GM18508 (cell line): ENCODE data around the gene CAMK2D.

ENCODE experiments used
- ATAC-seq: cut with Tn5 transposase; IDR thresholded peaks from one replicate; pipeline ENCODE4 v1.9.1; 2021; ENCODE audit warnings: moderate number of reproducible peaks; ENCODE audit not compliant: insufficient read depth, unreplicated experiment

CAMK2D gene

DNA sequence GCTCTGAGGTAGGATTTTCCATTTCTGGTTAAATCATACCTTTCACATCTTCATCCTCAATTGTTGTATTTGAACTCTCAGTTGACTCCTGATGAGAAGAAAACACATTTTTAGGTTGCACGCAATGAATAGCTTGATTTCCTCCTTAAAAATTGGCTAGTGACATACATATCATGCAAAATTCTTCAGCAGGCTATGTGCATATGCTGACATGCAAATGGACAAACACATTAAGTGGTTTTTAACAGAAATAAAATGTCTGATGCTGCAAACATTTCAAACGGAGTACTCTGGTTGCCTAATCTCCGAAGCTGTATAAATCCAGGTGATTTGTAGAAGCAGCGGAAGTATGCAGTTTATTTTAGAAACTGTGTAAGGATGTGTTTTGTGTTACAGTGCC is 261.1 kb downstream of the CAMK2D start:
- no peak for ATAC-seq

DNA sequence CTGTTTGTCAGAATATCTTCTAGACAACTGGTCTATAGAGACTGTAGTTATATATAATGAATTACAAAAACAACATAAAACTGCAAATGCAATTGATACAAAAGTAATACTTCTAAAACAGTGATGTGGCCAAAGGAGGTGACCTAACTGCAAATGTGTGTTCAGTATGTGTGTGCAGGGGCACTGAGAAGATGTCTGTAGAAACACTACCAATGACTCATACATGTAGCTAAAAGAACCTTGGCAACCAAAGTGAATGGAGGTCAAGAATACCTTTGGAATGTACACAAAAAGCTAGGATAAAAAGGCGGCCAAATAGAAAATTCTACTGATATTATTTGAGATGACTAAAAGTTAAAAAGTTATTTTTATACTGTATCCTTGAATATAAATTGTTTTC is 261.8 kb downstream of the CAMK2D start:
- no peak for ATAC-seq

- ATAC-seq: no peak
Measured at GRCh38 chr4:113499166-113499565, 262.4 kb downstream of the CAMK2D start.

DNA sequence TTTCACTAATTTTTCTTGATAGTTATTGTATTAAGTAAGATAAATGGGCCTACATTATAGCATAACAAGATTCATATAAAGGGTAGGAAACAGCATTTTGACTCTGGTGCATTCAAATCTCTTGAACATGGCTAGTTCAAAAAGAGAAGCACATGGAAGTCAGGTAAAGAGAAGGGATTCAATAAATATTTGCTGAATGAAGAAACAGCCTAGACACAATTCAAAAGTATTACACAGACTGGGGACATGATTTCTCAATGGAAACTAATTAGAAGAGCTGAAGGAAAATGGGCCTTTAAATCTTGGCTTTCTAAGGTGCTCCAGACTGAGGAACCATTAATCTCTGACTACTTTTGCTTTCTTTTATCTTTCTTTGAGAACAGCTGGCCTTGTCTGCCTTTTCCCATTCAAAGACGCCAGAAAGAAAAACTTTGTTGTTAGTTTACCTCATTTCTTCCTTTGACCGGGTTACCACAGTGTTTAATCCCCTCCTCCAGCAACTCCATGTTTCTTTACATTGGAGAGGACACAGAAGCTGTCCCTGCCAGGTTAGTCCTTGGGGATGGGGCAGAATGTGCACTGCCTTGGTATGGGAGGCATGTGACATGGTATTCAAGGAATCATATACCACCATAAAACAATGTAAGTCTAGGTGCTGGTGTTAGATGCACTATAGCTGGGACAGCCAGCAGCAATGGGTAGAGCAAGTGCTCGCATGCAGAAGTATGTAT is 264.2 kb downstream of the CAMK2D start:
- ATAC-seq: no peak

- no peak for ATAC-seq
Measured at GRCh38 chr4:113496698-113497097, 264.8 kb downstream of the CAMK2D start.

DNA sequence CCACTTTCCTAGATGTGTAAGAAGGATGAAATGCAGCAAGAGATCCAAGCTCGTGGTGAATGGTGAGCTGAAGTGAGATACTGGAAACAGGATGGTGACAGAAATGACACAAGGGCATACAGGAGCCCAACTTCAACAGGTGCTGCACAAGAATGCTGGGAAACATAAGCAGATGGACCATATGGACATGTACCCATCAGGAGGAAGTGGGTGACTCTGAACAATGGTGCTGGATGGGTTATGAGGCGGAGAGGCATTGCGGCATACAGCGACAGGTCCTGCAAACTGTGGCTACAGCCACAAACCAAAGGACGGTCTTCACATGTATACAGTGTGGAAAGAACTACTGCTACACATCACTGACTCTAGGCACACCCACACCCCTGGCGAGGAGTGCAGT is 265.7 kb downstream of the CAMK2D start:
- ATAC-seq: no peak

GRCh38 chr4:113483131-113483530 is 278.4 kb downstream of the CAMK2D start:
- no peak for ATAC-seq

- ATAC-seq: no peak
Measured at GRCh38 chr4:113482325-113482724, 279.2 kb downstream of the CAMK2D start.

- ATAC-seq: no peak
Measured at GRCh38 chr4:113481820-113482219, 279.7 kb downstream of the CAMK2D start.

DNA sequence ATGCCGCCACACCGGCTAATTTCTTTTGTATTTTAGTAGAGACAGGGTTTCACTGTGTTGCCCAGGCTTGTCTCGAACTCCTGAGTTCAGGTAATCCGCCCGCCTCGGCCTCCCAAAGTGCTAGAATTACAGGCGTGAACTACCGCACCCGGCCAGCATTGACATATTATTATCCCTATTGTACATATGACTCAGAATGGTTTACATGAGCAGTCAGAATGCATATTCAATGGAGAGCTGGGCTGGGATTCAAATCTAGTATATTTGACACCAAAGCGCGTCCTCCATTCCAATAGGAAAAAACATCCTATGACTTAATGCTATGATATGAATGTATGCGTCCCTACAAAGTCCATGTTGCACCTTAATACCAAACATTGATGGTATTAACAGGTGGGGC is 281.4 kb downstream of the CAMK2D start:
- no peak for ATAC-seq

GRCh38 chr4:113478032-113478431 is 283.5 kb downstream of the CAMK2D start:
- ATAC-seq: no peak

DNA sequence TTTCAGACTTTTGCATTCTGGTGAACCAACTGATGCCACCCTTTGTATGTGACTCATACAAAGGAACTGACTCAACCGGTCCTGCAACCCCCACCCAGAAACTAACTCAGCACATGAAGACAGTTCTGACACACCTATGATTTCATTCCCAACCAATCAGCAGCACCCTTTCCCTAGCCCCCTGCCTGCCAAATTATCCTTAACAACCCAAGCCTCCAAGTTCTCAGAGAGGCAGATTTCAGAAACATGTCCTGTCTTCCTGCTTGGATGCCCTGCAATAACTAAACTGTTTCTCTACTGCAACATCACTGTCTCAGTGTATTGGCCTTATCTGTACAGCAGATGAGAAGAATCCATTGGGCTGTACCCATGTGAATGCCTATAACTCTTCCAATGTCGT is 284.7 kb downstream of the CAMK2D start:
- ATAC-seq: no peak

DNA sequence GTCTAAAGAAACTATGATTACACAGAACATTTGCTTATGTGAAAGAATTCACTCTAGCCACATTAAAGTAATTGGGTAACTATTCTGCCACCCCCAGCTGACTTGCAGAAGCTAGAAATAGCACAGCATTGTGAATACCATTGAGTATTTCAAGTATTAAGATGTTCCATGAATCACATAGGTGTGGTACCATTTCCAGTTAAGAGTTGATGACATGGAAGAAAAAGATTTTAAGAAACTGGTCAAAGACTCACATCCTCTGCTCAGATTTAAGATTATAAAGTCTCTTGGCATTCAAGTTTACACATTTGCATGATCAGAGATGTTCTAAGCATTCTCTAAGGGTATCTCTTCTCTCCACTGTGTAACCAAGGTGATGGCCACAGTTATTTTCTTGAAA is 287.5 kb downstream of the CAMK2D start:
- no peak for ATAC-seq

DNA sequence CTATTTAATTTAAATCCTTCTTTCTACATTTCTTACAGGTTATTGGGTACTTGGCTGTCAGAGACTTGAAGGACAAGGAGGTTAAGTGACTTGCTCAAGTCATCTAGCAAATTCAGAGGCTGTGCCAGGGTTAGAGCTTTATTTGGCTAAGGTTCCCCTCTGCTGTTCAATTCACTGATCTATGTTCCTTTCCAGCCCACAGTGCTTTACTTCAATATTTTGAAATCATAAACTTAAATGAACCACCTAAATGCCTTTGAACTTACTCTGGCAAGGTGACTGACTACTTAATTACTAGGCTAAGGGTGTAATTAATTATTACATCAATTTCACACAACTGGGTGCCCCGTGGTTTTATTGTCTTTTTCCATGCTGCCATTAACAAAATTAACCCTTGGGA is 288.7 kb downstream of the CAMK2D start:
- ATAC-seq: no peak

DNA sequence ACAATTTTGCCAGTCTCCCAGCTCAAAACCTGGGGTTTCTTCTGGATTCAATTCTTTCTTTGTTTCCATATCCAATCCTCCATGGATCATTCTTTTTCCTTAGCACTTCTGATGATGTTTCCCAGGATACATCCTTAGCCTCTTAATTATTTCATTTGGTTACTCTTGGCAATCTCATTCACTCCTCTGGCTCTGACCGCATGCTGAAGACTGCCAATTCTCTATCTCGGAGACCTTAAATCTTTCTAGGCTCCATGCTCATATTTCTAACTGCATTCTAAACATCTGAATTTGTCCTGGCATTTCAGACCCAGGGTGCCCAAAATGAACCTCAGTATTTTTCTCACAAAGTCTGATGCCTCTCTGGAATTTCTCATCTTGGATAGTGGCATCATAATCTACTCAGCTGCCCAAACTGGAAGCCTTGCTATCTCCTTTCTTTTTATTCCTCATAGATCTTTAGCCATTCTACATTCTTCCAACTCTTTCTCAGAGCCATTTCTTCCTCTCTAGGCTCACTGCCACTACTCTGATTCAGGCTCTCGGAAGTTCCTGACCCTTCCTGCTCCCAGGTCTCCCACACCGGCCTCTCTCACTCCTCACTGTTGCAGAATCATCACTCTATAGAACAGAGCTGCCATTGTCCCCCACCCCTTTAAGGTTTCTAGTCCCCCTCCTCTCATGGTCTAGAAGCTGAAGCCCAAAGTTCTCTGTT is 290.2 kb downstream of the CAMK2D start:
- ATAC-seq: no peak

DNA sequence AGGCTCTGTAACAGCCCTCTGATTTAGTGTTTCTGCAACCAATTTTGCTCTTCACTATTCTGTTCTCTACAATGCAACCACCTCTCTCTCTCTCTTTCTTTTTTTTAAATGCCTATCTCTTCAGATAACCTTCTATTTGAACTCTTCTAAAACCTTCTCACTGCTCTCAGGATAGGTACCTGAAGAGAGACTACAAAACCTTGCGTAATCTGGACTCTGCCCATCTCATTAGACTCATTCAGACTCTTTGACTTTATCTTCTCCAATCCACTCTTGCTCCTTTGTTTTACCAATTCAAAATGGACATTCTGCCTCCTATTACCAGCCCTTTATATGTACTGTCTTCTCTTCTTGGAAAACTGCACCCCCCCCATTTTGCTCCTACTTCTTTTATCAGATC is 291.6 kb downstream of the CAMK2D start:
- ATAC-seq: no peak

DNA sequence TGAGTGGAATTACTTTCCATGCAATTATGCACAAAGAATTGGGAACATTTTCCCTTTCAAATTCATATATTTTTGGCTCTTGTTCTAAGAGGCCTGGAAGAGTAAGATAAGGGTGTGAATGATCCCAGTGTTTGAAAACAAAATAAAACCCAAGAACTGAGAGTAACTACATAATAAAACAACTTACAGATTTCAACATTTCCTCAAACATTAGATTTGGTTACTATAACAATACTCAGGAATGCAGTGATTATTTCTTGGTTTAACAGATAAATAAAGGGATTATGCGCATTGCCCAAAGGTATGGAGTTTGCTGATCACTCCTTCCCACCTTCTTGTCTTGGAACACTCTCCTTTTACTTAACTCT is 292.5 kb downstream of the CAMK2D start:
- no peak for ATAC-seq

- no peak for ATAC-seq
Measured at GRCh38 chr4:113468165-113469022, 293.1 kb downstream of the CAMK2D start.

DNA sequence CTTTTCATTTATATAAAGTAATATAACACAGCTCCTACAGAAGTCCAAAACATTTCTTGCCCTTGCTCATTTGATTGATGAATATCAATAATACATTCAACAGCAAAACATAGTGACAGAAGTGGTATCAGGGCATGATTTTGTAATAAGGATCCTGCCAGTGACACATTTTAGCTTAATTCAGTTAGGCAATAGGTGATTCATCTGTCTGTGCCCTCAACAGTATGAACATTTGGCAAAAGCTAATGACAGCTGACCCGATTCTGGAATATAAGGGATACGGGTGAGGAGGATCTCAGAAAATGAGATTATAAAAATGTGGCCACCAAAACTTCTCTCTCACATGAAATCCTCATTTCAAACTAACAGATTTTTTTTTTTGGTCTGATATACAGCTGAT is 294.0 kb downstream of the CAMK2D start:
- ATAC-seq: no peak

DNA sequence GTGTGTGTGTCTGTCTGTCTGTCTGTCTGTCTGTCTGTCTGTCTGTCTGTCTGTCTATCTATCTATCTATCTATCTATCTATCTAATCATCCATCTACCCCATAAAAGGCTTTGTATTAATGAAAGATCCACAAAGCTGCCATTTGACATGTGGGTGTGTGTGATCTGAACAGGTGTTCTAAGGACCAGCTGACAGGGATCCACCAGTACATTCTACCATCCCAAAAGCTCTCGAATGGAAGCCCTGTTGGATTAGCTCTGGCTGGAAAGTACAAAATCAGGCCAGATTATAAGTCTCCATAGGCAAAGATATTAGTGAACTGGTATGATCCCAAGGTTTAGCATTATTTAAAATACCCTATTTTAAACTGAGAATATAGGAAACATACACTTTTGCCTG is 299.3 kb downstream of the CAMK2D start:
- no peak for ATAC-seq

- no peak for ATAC-seq
Measured at GRCh38 chr4:113461281-113461680, 300.3 kb downstream of the CAMK2D start.
